Gastrocnemius medialis (tissue), 4 donors: Measurements from ENCODE around the gene ILK.

ENCODE experiments used
- POLR2A ChIP-seq, 2 donors: fragments of 450-650 bp; IDR thresholded peaks; one replicate each; pipeline ENCODE4 v1.6.1; 2017; ENCODE audit warnings: antibody characterized with exemption in 2 of 2, mild to moderate bottlenecking in 2 of 2, moderate library complexity in 2 of 2
- TF ChIP-seq, protein P1 (sequence below), 5 experiments: fragments of 450-650 bp in 3 of 5; fragments of 200-600 bp in 2 of 5; sonication (generic) in 2 of 5; IDR thresholded peaks in 4 of 5; conservative IDR thresholded peaks in 1 of 5; 1 replicate in 4 of 5; 2 replicates in 1 of 5; pipeline ENCODE4 v1.5.1; 2016 to 2019; ENCODE audit warnings: antibody characterized with exemption in 5 of 5, mild to moderate bottlenecking in 3 of 5, moderate library complexity in 3 of 5

DNA sequence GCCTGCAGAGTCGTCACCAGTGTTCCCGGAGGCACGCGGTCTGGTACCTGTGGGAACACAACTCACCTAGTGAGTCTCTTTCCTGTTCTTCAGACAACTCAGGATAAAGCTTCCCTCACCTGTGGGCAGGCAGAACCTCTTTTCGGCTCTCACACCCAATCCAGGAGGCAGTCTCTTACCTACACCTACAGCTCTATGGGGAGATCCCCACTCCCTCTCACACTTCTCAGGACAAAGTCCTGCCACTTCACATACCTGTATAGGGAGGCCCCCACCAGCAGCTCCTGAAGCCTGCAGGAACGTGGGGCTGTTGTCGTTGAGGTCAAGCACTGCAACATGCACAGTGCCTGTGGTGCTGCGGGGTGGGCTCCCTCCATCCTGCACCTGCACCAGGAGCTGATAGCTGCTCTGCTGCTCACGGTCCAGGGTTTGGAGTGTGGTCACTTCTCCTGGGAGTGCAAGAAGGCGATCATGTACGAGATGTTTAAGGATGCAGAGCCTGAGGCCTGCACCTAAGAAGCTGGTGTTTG is 27.9 kb downstream of the ILK start:
- TF ChIP-seq, protein P1, sequence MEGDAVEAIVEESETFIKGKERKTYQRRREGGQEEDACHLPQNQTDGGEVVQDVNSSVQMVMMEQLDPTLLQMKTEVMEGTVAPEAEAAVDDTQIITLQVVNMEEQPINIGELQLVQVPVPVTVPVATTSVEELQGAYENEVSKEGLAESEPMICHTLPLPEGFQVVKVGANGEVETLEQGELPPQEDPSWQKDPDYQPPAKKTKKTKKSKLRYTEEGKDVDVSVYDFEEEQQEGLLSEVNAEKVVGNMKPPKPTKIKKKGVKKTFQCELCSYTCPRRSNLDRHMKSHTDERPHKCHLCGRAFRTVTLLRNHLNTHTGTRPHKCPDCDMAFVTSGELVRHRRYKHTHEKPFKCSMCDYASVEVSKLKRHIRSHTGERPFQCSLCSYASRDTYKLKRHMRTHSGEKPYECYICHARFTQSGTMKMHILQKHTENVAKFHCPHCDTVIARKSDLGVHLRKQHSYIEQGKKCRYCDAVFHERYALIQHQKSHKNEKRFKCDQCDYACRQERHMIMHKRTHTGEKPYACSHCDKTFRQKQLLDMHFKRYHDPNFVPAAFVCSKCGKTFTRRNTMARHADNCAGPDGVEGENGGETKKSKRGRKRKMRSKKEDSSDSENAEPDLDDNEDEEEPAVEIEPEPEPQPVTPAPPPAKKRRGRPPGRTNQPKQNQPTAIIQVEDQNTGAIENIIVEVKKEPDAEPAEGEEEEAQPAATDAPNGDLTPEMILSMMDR (IDR thresholded peaks at IDR 0.05 in 4 of 5, conservative IDR thresholded peaks at IDR 0.05 in 1 of 5): no peak
- TF ChIP-seq POLR2A (IDR thresholded peaks at IDR 0.05): no peak
